CD1c-positive myeloid dendritic cell (primary cell): ENCODE data around the gene PRX.
A peak's percentile ranks its signal among the peaks of the same experiment; 100 is the strongest.
"Not testable (repeated sequence)": the region's sequence is repeated elsewhere in the genome, so short reads cannot be mapped to it uniquely, and the experiment has no call there.

Experiments used
- DNase-seq: peaks from one replicate; pipeline ENCODE4 v3.0.0-alpha.2; 2016; ENCODE audit errors: extremely low spot score

Gene PRX

DNA sequence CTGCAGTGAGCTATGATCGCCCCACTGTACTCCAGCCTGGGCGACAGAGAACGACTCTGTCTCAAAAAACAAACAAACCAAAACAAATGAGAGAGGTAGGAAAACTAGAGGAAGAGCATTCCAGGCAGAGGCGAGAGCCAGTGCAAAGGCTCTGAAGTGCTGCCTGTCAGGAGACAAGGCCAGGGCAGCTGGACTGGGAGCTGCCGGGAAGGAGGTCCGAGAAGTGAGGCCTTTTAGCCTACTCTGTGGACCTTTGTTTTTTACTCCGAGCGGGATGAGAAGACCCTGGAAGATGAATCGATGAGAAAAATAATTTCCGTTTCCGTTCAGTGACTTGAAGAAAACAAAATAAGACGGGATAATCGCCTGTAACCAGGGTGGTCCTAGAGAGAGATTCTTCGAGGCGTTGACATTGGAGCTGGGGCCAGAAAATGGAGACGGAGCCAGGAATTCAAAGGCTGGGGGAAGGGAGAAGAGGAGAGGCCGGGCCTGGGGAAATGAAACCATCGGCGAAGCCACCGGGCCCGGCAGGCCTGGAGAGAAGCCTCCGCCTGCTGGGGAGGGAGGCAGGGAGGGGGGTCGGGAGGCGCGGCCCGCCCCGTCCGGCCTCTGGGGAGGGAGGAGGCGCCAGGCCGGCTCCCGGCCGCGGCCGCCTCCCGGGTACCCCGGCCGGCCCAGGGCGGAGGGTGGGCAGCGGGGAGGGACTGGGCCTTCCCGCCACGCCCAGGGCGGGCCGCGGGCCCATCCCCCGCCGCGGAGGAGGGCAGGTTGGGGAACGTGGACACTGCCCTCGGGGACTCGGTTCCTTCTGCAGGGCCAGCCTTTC lies 20.4 kb upstream of the PRX start:
- DNase-seq: peak; percentile 95

GRCh38 chr19:40432760-40433159 lies 19.6 kb upstream of the PRX start:
- not testable (repeated sequence) for DNase-seq

DNA sequence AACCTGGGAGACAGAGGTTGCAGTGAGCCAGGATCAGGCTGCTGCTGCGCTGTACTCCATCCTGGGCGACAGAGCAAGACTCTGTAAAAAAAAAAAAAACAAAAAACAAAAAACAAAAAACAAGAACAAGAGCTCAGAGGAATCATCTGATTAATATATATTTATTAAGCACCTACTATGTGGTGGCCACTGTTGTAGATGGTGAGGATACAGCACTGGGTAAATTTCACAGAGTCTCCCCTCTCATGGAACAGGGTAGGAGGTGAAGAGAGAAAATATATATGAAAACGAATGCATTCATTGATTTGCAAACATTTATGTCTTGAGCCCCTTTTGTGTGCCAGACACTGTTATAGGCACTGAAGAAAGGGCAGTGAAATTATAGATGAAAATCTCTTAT lies 18.5 kb upstream of the PRX start:
- no peak for DNase-seq

GRCh38 chr19:40430242-40430641 lies 17.1 kb upstream of the PRX start:
- DNase-seq: not testable (repeated sequence)

- DNase-seq: not testable (repeated sequence)
Measured at GRCh38 chr19:40428197-40428596, 15.0 kb upstream of the PRX start.

DNA sequence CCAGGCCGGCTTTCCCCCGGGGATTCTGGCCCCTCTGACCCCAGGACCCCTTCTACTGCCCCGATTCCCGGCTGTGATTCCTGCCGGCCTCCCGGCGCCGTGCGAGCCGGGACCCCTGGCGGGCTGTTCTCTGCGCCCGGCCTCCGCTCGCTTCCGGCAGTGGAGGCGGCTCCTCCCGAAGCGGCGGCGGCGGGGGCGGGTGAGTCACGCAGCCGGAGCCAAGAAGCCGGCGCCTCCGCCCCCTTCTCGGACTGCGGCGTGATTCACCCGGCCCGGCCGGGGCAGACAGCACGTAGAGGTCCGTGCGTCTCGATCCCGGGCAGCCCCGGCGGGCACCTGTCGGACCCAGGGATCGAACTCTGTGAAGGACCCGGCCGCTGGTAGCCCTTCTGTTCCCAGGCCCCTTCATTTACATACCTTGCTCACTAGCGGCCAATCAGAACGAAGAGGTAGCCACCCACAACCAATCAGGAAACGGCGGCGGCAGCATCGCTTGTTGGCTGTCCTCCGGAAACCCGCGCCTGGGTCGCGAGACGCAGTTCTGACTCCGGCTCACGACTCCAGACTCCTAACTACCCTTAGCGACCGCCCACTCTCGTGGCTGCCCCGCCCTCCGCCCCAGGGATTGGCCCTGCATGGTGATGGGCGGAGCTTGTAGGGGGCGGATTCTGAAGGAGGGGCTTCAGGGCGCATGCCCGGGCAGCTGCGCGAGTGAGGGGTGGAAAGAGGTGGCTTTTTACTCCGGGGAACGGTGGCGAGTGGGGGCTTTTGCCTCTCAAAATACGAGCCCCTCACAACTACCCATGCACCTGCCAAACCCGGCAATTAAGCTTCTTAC lies 12.5 kb upstream of the PRX start, which contains the start of gene SERTAD1:
TSS of gene SERTAD1 (minus strand) at position 543 of the 838 bp plus-strand sequence. CDS start 2,446 bp downstream, outside the sequence.
- DNase-seq: peak; percentile 100

DNA sequence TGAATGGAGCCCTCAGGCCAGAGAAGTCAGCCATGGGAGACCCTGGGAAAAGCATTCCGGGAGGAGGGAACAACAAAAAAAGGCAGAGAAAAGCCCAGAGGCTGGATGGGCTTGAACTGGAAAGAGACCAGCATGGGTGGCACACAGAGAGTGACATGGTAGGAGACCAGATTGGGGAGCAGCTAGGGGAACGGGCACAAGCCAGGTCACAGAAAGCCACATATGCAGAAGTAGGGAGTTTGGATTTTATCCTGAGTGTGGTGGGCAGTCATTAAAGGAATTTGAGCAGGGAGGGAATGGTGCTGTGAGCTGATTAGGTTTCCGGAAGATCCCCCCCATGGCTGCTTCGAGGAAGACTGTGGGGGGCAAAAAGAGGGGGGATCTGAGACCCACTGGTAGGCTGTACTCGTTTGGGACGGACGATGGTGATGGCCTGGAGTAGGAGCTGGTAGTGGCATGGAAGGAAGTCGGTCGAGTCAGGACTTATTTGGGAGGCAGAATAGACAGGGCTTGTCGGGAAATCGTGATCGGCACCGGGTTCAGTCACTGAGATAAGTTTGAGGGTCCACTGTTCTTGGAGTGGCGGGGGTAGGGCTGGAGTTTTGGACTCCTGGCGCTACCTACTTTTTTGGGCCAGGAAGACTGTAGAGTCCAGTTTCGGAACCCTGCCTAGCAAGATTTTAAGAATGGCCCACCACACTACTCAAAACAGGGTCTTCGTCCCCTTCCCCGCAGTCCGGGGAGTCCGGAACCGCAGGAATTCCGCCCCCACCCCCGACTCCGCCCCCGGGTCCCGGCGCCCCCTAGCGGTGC lies 11.7 kb upstream of the PRX start:
- DNase-seq: no peak

GRCh38 chr19:40423938-40424337 lies 10.8 kb upstream of the PRX start:
- DNase-seq: no peak

DNA sequence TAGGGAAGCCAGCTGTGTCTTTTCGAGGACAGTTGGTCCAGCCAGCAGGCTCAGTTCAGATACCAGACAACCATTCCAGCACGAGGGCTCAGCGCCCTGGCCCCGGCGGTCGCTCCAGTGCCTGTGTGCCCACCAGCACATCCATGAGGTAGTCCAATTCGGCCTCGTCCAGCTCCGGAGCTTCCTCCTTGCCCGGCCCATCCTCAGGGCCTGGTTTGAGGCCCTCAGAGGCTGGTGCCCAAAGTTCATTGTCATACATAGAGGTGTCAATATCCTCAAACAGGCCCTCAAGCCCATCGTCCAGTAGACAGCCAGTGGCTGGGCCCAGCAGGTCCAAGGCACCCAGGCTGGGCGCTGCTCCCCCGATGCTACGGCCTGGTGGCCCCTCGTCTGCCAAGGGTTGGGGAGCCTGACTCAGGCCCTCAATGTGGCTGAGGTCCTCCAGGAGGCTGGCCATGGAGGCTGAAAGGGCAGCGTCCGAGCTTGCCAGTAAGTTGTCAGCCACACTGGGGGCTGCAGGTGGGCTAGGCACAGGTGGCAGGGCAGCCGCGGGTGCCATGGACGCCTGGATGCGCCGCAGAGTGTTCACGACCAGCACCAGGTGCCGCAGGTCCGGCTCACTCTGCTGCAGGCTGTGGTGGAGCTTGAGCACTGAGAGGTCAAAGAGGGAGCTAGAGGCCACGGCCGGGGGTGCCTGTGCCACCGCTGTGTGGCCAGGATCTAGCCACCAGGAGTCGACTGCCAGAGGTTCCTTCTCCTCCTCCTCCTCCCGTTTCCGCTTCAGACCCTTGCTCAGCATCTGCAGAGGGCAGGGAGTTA lies 9.8 kb upstream of the PRX start:
- no peak for DNase-seq

DNA sequence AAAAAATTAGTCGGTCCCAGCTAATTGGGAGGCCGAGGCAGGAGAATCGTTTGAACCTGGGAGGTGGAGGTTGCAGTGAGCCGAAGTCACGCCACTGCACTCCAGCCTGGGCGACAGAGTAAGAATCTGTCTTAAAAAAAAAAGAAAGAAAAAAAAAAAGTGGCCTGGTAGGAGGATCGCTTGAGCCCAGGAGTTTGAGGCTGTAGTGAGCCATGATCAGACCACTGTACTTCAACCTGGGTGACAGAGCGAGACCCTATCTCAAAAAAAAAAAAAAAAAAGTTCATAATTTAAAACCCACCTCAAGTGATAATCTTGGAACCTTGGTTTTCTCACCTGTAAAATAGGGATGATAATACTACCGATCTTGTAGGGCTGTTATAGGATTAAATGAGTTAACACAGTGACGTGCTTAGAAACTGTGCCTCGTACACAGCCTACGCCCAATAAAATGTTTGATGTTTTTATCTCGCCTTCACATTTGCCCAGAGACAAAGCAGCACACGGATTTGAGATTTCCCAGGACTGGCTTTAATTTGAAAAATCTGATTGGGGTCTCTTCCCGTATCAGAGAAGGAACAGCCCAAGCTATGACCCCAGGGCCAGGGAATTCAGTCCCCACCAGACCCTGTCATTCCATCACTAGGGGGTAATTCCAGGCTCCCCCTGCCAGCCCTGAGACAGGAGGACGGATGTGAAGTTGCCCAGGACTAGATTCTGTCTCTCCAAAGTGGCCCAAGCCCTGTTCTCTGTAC lies 9.0 kb upstream of the PRX start:
- no peak for DNase-seq

DNA sequence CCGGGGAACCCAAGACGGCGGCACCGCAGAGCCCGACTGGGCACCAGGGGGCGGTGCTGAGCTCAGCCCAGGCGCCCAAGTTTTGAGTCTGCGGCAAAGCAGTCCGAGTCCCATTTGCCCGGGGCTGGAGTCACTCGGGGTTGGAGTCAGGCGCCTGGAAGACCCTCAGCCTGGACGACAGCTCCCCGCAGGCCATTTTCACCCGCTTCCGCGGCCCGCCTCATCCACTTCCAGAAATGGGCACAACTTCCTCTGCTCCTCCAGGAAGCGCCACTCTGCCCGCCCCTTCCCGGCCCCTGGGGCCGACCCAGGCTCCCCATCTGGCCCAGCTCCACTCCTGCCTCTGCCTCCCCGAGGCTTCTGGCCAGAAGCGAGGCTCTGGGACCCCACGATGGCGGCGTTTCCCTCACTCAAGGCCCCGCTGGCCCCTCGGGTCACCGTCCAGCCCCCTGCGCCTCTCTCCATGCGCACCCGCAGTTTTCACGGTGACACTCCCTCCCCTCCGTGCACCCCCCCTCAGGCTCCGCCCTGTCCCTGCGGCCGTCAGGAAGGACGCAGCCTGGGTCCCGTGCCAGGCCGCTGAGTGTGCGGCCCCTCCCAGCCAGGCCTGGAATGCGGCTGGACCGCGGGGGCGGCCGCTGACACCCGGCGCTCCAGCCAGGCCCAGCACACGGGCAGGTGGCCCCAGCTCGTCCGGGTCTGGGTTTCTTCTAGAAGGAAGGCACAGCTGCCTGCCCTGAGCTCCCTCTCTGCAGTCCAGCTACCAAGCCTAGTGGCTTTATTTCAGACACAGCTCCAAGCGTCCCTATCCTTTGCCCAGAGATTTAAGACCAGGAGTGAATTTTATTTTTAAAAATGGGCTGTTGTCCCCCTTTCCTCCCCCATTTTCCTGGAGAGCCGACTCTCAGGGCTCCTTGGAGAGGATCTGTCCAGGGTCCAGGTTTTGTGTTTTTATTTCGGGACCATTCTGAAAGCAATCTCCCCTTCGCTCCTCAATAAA lies 7.9 kb upstream of the PRX start:
- DNase-seq: peak; percentile 94

DNA sequence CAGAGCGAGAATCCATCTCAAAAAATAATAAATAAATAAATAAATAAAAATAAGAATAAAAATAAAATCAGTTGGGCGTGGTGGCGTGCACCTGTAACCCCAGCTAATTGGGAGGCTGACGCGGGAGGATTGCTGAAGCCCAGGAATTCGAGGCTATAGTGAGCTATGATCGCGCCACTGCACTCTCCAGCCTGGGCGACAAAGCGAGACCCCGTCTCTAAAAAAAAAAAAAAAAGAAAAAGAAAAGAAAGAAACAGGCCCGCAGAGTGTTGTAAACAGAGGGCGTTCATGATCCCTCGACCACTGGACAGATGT lies 7.2 kb upstream of the PRX start:
- DNase-seq: no peak

DNA sequence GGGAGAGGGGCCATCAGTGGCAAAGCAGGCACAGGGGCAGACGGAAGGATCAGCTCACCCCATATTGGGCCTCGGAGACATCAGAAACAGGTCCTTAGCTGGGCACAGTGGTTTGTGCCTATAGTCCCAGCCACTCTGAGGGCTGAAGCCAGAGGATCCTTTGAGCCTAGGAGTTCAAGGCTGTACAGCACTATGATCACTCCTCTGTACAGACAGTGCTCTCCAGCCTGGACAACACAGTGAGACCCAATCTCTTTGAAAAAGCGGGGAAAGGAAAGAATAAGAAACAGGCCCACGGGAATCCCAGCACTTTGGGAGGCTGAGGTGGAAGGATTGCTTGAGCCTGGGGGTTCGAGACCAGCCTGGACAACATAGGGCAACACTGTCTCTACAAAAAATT lies 6.6 kb upstream of the PRX start:
- DNase-seq: no peak

DNA sequence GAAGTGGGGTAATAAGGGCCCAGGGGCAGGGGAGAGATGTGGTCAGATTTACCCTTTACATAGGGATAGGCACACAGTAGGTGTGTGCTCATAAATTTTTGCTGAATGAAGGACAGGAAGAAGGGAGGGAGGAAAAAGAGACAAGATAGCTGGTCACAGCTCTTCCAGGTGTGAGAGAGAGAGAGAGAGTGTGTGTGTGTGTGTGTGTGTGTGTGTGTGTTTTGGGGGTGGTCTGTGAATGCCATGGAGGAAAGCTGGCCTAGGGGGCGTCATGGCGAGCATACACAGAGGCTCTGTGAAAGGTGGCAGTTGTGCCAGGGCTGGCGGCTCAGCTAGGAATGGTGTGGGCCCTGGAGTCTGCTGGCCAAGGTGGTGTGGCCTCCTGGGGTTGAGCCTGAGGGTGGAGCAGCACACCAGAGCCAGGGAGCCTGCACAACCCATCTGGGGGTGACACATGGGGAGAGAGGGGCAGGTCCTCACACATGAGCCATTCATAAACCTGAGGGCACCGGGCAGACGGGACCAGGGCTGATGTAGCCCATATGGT lies 6.0 kb upstream of the PRX start:
- no peak for DNase-seq

- no peak for DNase-seq
Measured at GRCh38 chr19:40418040-40418439, 4.9 kb upstream of the PRX start.

DNA sequence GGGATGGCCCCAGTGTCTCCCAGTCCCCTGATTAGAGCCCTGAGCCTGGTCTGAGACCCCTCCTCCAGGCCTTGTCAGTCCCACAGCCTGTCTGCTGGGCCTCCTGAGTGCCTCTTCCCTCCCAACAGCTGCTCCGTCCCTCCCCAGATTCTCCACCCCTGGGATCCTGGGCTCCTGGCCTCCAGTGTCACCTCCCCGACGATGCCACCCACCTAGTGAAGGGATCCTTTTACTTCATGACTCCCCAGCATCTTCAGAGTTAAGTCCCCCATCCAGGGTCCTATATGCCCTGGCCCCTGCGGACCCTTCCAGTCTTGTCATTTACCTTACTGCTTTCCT lies 4.4 kb upstream of the PRX start:
- DNase-seq: no peak

DNA sequence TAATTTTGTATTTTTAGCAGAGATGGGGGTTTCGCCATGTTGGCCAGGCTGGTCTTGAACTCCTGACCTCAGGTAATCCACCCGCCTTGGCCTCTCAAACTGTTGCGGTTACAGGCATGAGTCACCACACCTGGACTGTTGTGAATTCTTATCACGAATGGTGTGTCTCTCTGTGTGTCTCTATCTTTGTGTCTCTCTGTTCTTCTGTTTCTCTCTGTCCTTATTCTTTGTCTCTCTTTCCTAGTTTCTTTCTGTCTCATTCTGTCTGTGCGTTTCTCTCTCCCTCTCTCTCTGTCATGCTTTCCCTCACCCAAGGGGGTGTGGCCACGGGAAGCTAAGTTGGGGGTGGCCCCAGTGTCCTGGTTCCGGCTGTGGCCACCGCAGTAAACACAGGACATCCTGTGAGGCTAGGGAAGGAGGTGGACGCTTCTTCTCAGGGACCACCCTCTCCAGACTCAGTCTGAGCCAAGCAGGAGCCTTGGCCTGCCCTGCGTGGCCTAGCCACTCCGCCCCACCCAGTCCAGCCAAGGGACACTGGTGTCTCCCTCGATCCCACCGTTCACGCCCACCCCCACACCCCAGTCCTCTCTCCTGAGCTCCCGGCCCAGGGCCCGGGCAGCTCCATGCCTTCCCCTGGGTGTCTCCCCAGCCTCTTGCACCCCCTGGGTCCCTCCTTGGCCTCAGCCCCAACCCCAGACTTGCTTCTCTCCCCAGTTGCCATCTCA lies 3.9 kb upstream of the PRX start:
- DNase-seq: no peak

- no peak for DNase-seq
Measured at GRCh38 chr19:40415768-40416167, 2.6 kb upstream of the PRX start.
